HAP-1 (cell line): ENCODE measurements around the gene ARHGAP6.
"Not testable (repeated sequence)": the region's sequence is repeated elsewhere in the genome, so short reads cannot be mapped to it uniquely, and the experiment has no call there.

Experiments
- DNase-seq, 2 experiments: peaks; one replicate each; pipeline ENCODE4 v3.0.0-alpha.2; 2016 to 2020; ENCODE audit warnings: low spot score in 2 of 2
- H3K27me3 ChIP-seq: fragments of 250-450 bp; sonication (Bioruptor Pico); 2 replicates; pipeline ENCODE4 v1.5.1; 2020; ENCODE audit warnings: low read depth, mild to moderate bottlenecking, moderate library complexity
- H3K36me3 ChIP-seq: fragments of 250-450 bp; sonication (Bioruptor Pico); replicated peaks from 2 replicates; pipeline ENCODE4 v1.5.1; 2020; ENCODE audit warnings: mild to moderate bottlenecking
- H3K4me1 ChIP-seq: fragments of 250-450 bp; sonication (Bioruptor Pico); 2 replicates; pipeline ENCODE4 v1.5.1; 2020; ENCODE audit warnings: mild to moderate bottlenecking
- H3K4me3 ChIP-seq: fragments of 250-450 bp; sonication (Bioruptor Pico); 2 replicates; pipeline ENCODE4 v1.5.1; 2020; ENCODE audit warnings: mild to moderate bottlenecking, moderate library complexity
- H3K9me3 ChIP-seq: fragments of 250-450 bp; sonication (Bioruptor Pico); 2 replicates; pipeline ENCODE4 v1.5.1; 2020; ENCODE audit warnings: mild to moderate bottlenecking, moderate library complexity
- in situ Hi-C: fragments of 300-500 bp; cut with MboI; formaldehyde crosslinking; loops from 3 replicates; pipeline ENCODE4 v1.14.3; 2020; ENCODE audit warnings: low sequenced_read_pairs, inconsistent platforms, mixed read lengths

Gene ARHGAP6

GRCh38 chrX:11499076-11500044, 166.4 kb downstream of the ARHGAP6 start:
- Histone ChIP-seq H3K4me3 (no peak overlapping the region), H3K27me3 (no peaks in the 10 kb centered on the region), H3K4me1 (no peaks in the 10 kb centered on the region), H3K9me3 (no peaks in the 10 kb centered on the region), H3K36me3 (no peaks in the 10 kb centered on the region)
- in situ Hi-C loops: no loop called here
- DNase-seq: no peak

GRCh38 chrX:11491375-11491774, 174.3 kb downstream of the ARHGAP6 start:
- H3K4me1 ChIP-seq, H3K4me3 ChIP-seq, DNase-seq, H3K36me3 ChIP-seq, H3K9me3 ChIP-seq, in situ Hi-C loops, H3K27me3 ChIP-seq: not testable (repeated sequence)

- in situ Hi-C loops: no loop called here
- Histone ChIP-seq H3K27me3 (no peaks in the 10 kb centered on the region), H3K9me3 (no peaks in the 10 kb centered on the region), H3K4me3 (no peak overlapping the region), H3K4me1 (no peaks in the 10 kb centered on the region), H3K36me3 (no peaks in the 10 kb centered on the region)
- DNase-seq: no peak
These were observed 181.4 kb downstream of the ARHGAP6 start for GRCh38 chrX:11484290-11484689.

GRCh38 chrX:11481035-11481434, 184.7 kb downstream of the ARHGAP6 start:
- no peak for DNase-seq
- Histone ChIP-seq H3K9me3 (no peaks in the 10 kb centered on the region), H3K36me3 (no peaks in the 10 kb centered on the region), H3K4me1 (no peaks in the 10 kb centered on the region), H3K27me3 (no peaks in the 10 kb centered on the region), H3K4me3 (no peak overlapping the region)
- in situ Hi-C loops: no loop called here

GRCh38 chrX:11480626-11481025, 185.1 kb downstream of the ARHGAP6 start:
- no peaks in the 10 kb centered on the region for H3K27me3 ChIP-seq
- no peaks in the 10 kb centered on the region for H3K36me3 ChIP-seq
- no peaks in the 10 kb centered on the region for H3K9me3 ChIP-seq
- in situ Hi-C loops: no loop called here
- H3K4me3 ChIP-seq: no peak overlapping the region
- no peak for DNase-seq
- no peaks in the 10 kb centered on the region for H3K4me1 ChIP-seq

GRCh38 chrX:11478911-11479310, 186.8 kb downstream of the ARHGAP6 start:
- no peaks in the 10 kb centered on the region for H3K9me3 ChIP-seq
- DNase-seq: no peak
- in situ Hi-C loops: no loop called here
- H3K36me3 ChIP-seq: no peaks in the 10 kb centered on the region
- no peaks in the 10 kb centered on the region for H3K4me1 ChIP-seq
- H3K27me3 ChIP-seq: no peaks in the 10 kb centered on the region
- no peak overlapping the region for H3K4me3 ChIP-seq

GRCh38 chrX:11478026-11478425, 187.7 kb downstream of the ARHGAP6 start:
- no peak for DNase-seq
- Histone ChIP-seq H3K27me3 (no peaks in the 10 kb centered on the region), H3K4me1 (no peaks in the 10 kb centered on the region), H3K4me3 (no peak overlapping the region), H3K36me3 (no peaks in the 10 kb centered on the region), H3K9me3 (no peaks in the 10 kb centered on the region)
- in situ Hi-C loops: no loop called here

GRCh38 chrX:11474576-11474975, 191.1 kb downstream of the ARHGAP6 start:
- H3K9me3 ChIP-seq: no peaks in the 10 kb centered on the region
- H3K4me3 ChIP-seq: no peak overlapping the region
- no peaks in the 10 kb centered on the region for H3K27me3 ChIP-seq
- DNase-seq: no peak
- in situ Hi-C loops: no loop called here
- no peaks in the 10 kb centered on the region for H3K4me1 ChIP-seq
- no peaks in the 10 kb centered on the region for H3K36me3 ChIP-seq

GRCh38 chrX:11474021-11474420, 191.7 kb downstream of the ARHGAP6 start:
- Histone ChIP-seq H3K27me3 (no peaks in the 10 kb centered on the region), H3K4me1 (no peaks in the 10 kb centered on the region), H3K4me3 (no peak overlapping the region), H3K9me3 (no peaks in the 10 kb centered on the region), H3K36me3 (no peaks in the 10 kb centered on the region)
- in situ Hi-C loops: no loop called here
- DNase-seq: no peak

- H3K4me1 ChIP-seq: no peaks in the 10 kb centered on the region
- in situ Hi-C loops: no loop called here
- H3K9me3 ChIP-seq: no peaks in the 10 kb centered on the region
- no peaks in the 10 kb centered on the region for H3K27me3 ChIP-seq
- H3K4me3 ChIP-seq: no peak overlapping the region
- H3K36me3 ChIP-seq: no peaks in the 10 kb centered on the region
- DNase-seq: no peak
These were observed 192.8 kb downstream of the ARHGAP6 start for GRCh38 chrX:11472879-11473278.

GRCh38 chrX:11472381-11472780, 193.3 kb downstream of the ARHGAP6 start:
- no peaks in the 10 kb centered on the region for H3K9me3 ChIP-seq
- H3K36me3 ChIP-seq: no peaks in the 10 kb centered on the region
- DNase-seq: no peak
- in situ Hi-C loops: no loop called here
- no peaks in the 10 kb centered on the region for H3K4me1 ChIP-seq
- H3K27me3 ChIP-seq: no peaks in the 10 kb centered on the region
- H3K4me3 ChIP-seq: no peak overlapping the region

- in situ Hi-C loops: no loop called here
- Histone ChIP-seq H3K36me3 (no peaks in the 10 kb centered on the region), H3K4me3 (no peak overlapping the region), H3K4me1 (no peaks in the 10 kb centered on the region), H3K9me3 (no peaks in the 10 kb centered on the region), H3K27me3 (no peaks in the 10 kb centered on the region)
- no peak for DNase-seq
These were observed 195.3 kb downstream of the ARHGAP6 start for GRCh38 chrX:11470250-11470974.

GRCh38 chrX:11465648-11466411, 199.9 kb downstream of the ARHGAP6 start:
- Histone ChIP-seq H3K4me1 (no peaks in the 10 kb centered on the region), H3K9me3 (no peaks in the 10 kb centered on the region), H3K27me3 (0 out of 2 replicates have a peak, but pooled peaks cover 5% of the 10 kb centered on the region), H3K36me3 (no peaks in the 10 kb centered on the region), H3K4me3 (no peak overlapping the region)
- in situ Hi-C loops: no loop called here
- no peak for DNase-seq
